ENCODE results near the gene AP2B1.

DNA sequence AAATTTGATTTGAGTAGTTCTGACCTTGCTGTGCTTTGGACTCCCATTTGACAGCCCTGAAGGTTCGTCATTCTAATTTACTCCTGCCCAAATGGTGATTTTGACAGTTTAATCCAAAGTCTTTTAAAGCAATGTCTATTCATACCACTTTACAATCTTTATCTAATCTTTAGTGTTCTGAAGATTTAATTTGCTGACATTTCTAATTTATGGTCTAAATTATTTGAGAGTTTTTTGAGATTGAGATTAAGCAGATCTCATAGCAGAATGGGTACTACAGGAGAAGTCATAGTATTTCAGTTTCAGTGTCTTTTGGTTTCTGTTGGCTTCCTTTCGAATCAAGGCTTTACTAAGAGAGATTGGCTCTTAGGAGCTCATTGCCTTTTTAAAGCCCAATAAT lies 111.7 kb downstream of the AP2B1 start:
- TF ChIP-seq, protein P1, sequence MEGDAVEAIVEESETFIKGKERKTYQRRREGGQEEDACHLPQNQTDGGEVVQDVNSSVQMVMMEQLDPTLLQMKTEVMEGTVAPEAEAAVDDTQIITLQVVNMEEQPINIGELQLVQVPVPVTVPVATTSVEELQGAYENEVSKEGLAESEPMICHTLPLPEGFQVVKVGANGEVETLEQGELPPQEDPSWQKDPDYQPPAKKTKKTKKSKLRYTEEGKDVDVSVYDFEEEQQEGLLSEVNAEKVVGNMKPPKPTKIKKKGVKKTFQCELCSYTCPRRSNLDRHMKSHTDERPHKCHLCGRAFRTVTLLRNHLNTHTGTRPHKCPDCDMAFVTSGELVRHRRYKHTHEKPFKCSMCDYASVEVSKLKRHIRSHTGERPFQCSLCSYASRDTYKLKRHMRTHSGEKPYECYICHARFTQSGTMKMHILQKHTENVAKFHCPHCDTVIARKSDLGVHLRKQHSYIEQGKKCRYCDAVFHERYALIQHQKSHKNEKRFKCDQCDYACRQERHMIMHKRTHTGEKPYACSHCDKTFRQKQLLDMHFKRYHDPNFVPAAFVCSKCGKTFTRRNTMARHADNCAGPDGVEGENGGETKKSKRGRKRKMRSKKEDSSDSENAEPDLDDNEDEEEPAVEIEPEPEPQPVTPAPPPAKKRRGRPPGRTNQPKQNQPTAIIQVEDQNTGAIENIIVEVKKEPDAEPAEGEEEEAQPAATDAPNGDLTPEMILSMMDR (IDR thresholded peaks at IDR 0.05) = no peak
- TF ChIP-seq POLR2AphosphoS5 (IDR thresholded peaks at IDR 0.05) (no peak), EP300 (IDR thresholded peaks at IDR 0.05; ENCODE audit: low read depth) (no peak)

All from transverse colon (tissue), 4 donors.